DMS 273 treated with DMSO at 0.1 percent for 48 hours (cell line): ENCODE results near the gene LTBP2.

Experiments used
- DNase-seq: peaks from one replicate; lab custom pipeline; 2025; lab: John Stamatoyannopoulos, UW

Gene LTBP2

GRCh38 chr14:74571901-74572725 lies 39.9 kb downstream of the LTBP2 start:
- no peak for DNase-seq

- no peak for DNase-seq
Measured at GRCh38 chr14:74571441-74571841, 40.6 kb downstream of the LTBP2 start.

GRCh38 chr14:74570696-74571095 lies 41.3 kb downstream of the LTBP2 start:
- no peak for DNase-seq

GRCh38 chr14:74569806-74570591 lies 42.0 kb downstream of the LTBP2 start:
- no peak for DNase-seq

GRCh38 chr14:74569387-74569786 lies 42.6 kb downstream of the LTBP2 start:
- no peak for DNase-seq

- DNase-seq = no peak
Measured at GRCh38 chr14:74568911-74569310, 43.1 kb downstream of the LTBP2 start.

GRCh38 chr14:74568380-74568649 lies 43.7 kb downstream of the LTBP2 start:
- DNase-seq = no peak

- no peak for DNase-seq
Measured at GRCh38 chr14:74567646-74568379, 44.2 kb downstream of the LTBP2 start.

GRCh38 chr14:74567219-74567618 lies 44.8 kb downstream of the LTBP2 start:
- no peak for DNase-seq

- no peak for DNase-seq
Measured at GRCh38 chr14:74566174-74567141, 45.6 kb downstream of the LTBP2 start.

GRCh38 chr14:74563586-74564159 lies 48.4 kb downstream of the LTBP2 start:
- DNase-seq = peak; percentile 57

- no peak for DNase-seq
Measured at GRCh38 chr14:74563233-74563585, 48.8 kb downstream of the LTBP2 start.

- no peak for DNase-seq
Measured at GRCh38 chr14:74562515-74563232, 49.4 kb downstream of the LTBP2 start.

GRCh38 chr14:74558655-74559054 lies 53.4 kb downstream of the LTBP2 start:
- no peak for DNase-seq

- DNase-seq = no peak
Measured at GRCh38 chr14:74557691-74558090, 54.3 kb downstream of the LTBP2 start.

- no peak for DNase-seq
Measured at GRCh38 chr14:74555476-74556050, 56.5 kb downstream of the LTBP2 start.

- no peak for DNase-seq
Measured at GRCh38 chr14:74554742-74555362, 57.2 kb downstream of the LTBP2 start.

- DNase-seq = no peak
Measured at GRCh38 chr14:74552623-74553022, 59.4 kb downstream of the LTBP2 start.

- no peak for DNase-seq
Measured at GRCh38 chr14:74551431-74552371, 60.3 kb downstream of the LTBP2 start.
